HCT116 (cell line): ENCODE results near the gene C1orf159. TPM values are rescaled to one million over a fixed set of nuclear protein-coding genes. Genes with fewer than 3 reads are reported as not detected.

Source experiments
- ATAC-seq: fragments of 200-7000 bp; cut with Tn5 transposase; 2 replicates; pipeline ENCODE4 v1.9.1; 2020; ENCODE audit warnings: mild to moderate bottlenecking, moderate library complexity
- BruUV-seq: library from RNA; stranded (reverse); fragments of 400-500 nt; replicated peaks from 2 replicates; lab custom pipeline; 2021; lab: Mats Ljungman, UMichigan
- CTCF ChIA-PET: fragments of 300-600 bp; sonication (Branson Sonifier 250); formaldehyde crosslinking; loops from one replicate; lab custom pipeline; 2021; ENCODE audit warnings: antibody characterized with exemption; lab: Charles Lee
- POLR2A ChIA-PET: fragments of 300-600, 350-600 bp; sonication (Branson Sonifier 250); formaldehyde crosslinking; loops from one replicate; lab custom pipeline; 2021; ENCODE audit warnings: antibody characterized with exemption; lab: Charles Lee
- RAD21 ChIA-PET, 2 experiments: fragments of 300-600 bp; sonication (Branson Sonifier 250); formaldehyde crosslinking; loops; one replicate each; lab custom pipeline; 2023; ENCODE audit warnings: low total read pairs in 2 of 2; ENCODE audit not compliant: uncharacterized antibody in 2 of 2, unreplicated experiment in 2 of 2, low non-redundant PET in 1 of 2; lab: Charles Lee
- DNase-seq: peaks from one replicate; pipeline ENCODE4 v3.0.0-alpha.2; 2010; ENCODE audit warnings: low read depth, low spot score
- H2AFZ ChIP-seq: fragments of 200-600 bp; shearing (Covaris generic), sonication (generic); 2 replicates; pipeline ENCODE4 v1.6.1; 2017; ENCODE audit warnings: low read depth, mixed run types, mixed read lengths, antibody characterized with exemption, low read length; ENCODE audit not compliant: poor library complexity, severe bottlenecking
- H3K27ac ChIP-seq: 2 replicates; pipeline ENCODE4 v1.5.1; 2012; ENCODE audit warnings: low read depth, low read length
- H3K27me3 ChIP-seq: fragments of 200-600 bp; sonication (generic); 2 replicates; pipeline ENCODE4 v1.6.1; 2016; ENCODE audit warnings: mixed run types, low read length, mixed read lengths; ENCODE audit not compliant: insufficient read depth
- H3K36me3 ChIP-seq, 2 experiments: fragments of 200-500 bp in 1 of 2; fragments of 200-600 bp in 1 of 2; sonication (Bioruptor generic) in 1 of 2; sonication (generic) in 1 of 2; 2 replicates each; pipeline versions ENCODE4 v1.5.1 to v1.6.1; 2014 to 2016; ENCODE audit warnings: low read length in 2 of 2, inconsistent platforms in 1 of 2, mixed read lengths in 1 of 2, mixed run types in 1 of 2; ENCODE audit not compliant: insufficient read depth in 2 of 2, control insufficient read depth in 1 of 2
- H3K4me1 ChIP-seq, 2 experiments: fragments of 200-600 bp in 1 of 2; sonication (generic) in 1 of 2; 2 replicates each; pipeline versions ENCODE4 v1.5.1 to v1.6.1; 2012 to 2017; ENCODE audit warnings: low read length in 2 of 2, inconsistent platforms in 1 of 2, mild to moderate bottlenecking in 1 of 2, mixed read lengths in 1 of 2, mixed run types in 1 of 2, moderate library complexity in 1 of 2; ENCODE audit not compliant: insufficient read depth in 2 of 2, control insufficient read depth in 1 of 2
- H3K4me2 ChIP-seq: fragments of 200-600 bp; sonication (generic); 2 replicates; pipeline ENCODE4 v1.6.1; 2017; ENCODE audit warnings: mixed run types, low read length, mixed read lengths
- H3K4me3 ChIP-seq, 2 experiments: fragments of 200-600 bp in 1 of 2; sonication (generic) in 1 of 2; replicated peaks in 1 of 2; 2 replicates each; pipeline ENCODE4 v1.5.1; 2011 to 2016; ENCODE audit warnings: low read length in 2 of 2, control low read depth in 1 of 2, low read depth in 1 of 2, mild to moderate bottlenecking in 1 of 2, mixed read lengths in 1 of 2, mixed run types in 1 of 2
- H3K79me2 ChIP-seq: fragments of 200-600 bp; sonication (generic); 2 replicates; pipeline ENCODE4 v1.6.1; 2017; ENCODE audit warnings: mild to moderate bottlenecking, mixed run types, low read length, moderate library complexity, mixed read lengths; ENCODE audit not compliant: insufficient read depth
- H3K9ac ChIP-seq: fragments of 200-600 bp; sonication (generic); 2 replicates; pipeline ENCODE4 v1.6.1; 2016; ENCODE audit warnings: low read length, mixed read lengths
- H3K9me2 ChIP-seq: fragments of 200-600 bp; sonication (generic), shearing (Covaris generic); 2 replicates; pipeline ENCODE4 v1.6.1; 2017; ENCODE audit warnings: mixed run types, mild to moderate bottlenecking, moderate library complexity; ENCODE audit not compliant: insufficient read depth
- H3K9me3 ChIP-seq, 2 experiments: fragments of 200-500 bp in 1 of 2; fragments of 200-600 bp in 1 of 2; sonication (Bioruptor generic) in 1 of 2; sonication (generic) in 1 of 2; 2 replicates each; pipeline ENCODE4 v1.6.1; 2014 to 2017; ENCODE audit warnings: low read length in 2 of 2, mixed read lengths in 2 of 2, inconsistent platforms in 1 of 2, low read depth in 1 of 2, mild to moderate bottlenecking in 1 of 2, mixed run types in 1 of 2, moderate library complexity in 1 of 2; ENCODE audit not compliant: control insufficient read depth in 1 of 2, insufficient read depth in 1 of 2
- H4K20me1 ChIP-seq: fragments of 200-600 bp; sonication (generic), shearing (Covaris generic); 2 replicates; pipeline ENCODE4 v1.6.1; 2017; ENCODE audit warnings: mixed run types, mild to moderate bottlenecking, moderate library complexity; ENCODE audit not compliant: insufficient read depth
- EGR1 ChIP-seq: IDR thresholded peaks from 2 replicates; pipeline ENCODE4 v1.6.1; 2012; ENCODE audit warnings: low read depth
- EZH2 ChIP-seq: fragments of 200-600 bp; sonication (generic); IDR thresholded peaks from 2 replicates; pipeline ENCODE4 v1.6.1; 2017; ENCODE audit warnings: antibody characterized with exemption, mixed run types
- JUND ChIP-seq: IDR thresholded peaks from 2 replicates; pipeline ENCODE4 v1.6.1; 2012
- POLR2A ChIP-seq: IDR thresholded peaks from 2 replicates; pipeline ENCODE4 v1.7.0; 2011; ENCODE audit warnings: borderline replicate concordance; ENCODE audit not compliant: insufficient read depth, insufficient read length; ENCODE audit errors: extremely low read depth
- POLR2AphosphoS5 ChIP-seq: IDR thresholded peaks from 2 replicates; pipeline ENCODE4 v1.6.1; 2011; ENCODE audit warnings: mild to moderate bottlenecking, low read depth, low read length, moderate library complexity
- YY1 ChIP-seq: IDR thresholded peaks from 2 replicates; pipeline ENCODE4 v1.6.1; 2011; ENCODE audit warnings: low read length, low read depth, moderate library complexity, mild to moderate bottlenecking; ENCODE audit not compliant: insufficient replicate concordance; ENCODE audit errors: extremely low read depth
- ZNF274 ChIP-seq: fragments of 200-500 bp; sonication (Bioruptor generic); IDR thresholded peaks from 2 replicates; pipeline ENCODE4 v1.6.1; 2014; ENCODE audit warnings: mild to moderate bottlenecking, low read depth, low read length, inconsistent platforms
- intact Hi-C: fragments of 100-400 bp; cut with micrococcal nuclease; formaldehyde crosslinking; loops from 2 replicates; pipeline ENCODE4 v1.10.0; 2022
- total RNA-seq: library from RNA; stranded (reverse); gene quantifications from one replicate; pipeline ENCODE4 v1.2.1, GENCODE V29; 2021; ENCODE audit not compliant: unreplicated experiment
- TF ChIP-seq, protein P1 (sequence below): IDR thresholded peaks from 2 replicates; pipeline ENCODE4 v1.6.1; 2012

The C1orf159 gene
- total RNA-seq, 1 experiment from 2014 or later, result 22.7 TPM

DNA sequence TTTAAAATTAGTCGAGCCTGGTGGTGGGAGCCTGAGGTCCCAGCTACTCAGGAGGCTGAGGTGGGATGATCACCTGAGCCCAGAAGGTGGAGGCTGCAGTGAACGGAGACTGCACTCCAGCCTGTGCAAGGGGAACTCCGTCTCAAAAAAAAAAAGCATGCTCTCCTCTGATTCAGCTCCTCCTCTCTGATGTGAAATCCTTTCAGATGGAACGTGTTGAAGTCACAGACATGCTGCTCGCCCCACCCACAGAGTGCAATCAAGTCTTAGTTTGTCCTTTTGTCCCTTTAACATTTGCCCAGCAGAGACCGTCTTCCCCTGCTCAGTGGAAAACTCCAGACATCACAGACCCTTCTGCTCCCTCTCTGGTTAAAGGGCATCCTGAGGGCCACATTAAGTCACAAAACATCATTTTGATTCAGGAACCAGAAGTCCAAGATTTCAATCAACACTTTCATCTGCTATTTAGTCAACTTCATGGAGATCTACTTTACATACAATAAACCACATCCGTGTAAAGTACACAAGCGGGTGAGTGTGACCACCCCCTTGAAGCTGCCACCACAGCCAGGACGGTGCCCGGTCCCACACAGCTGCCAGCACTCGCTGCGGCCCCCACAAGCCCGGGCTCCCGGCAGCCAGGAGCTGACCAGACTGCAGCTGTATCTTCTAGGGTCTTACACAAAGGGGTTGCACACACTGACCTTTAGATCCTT, 22.8 kb downstream of the C1orf159 start:
- no peak overlapping the region for H3K27ac ChIP-seq
- intact Hi-C loops, result no loop called here
- H2AFZ ChIP-seq, result no peak overlapping the region
- ATAC-seq (no peak), DNase-seq (no peak)
- no TSS peak for BruUV-seq
- ChIA-PET POLR2A (no interaction called here), RAD21 (no interaction called here), CTCF (no interaction called here)
- H3K9me3 ChIP-seq, result no peaks in the 10 kb centered on the region
- no peaks in the 10 kb centered on the region for H3K27me3 ChIP-seq
- H3K79me2 ChIP-seq, result no peaks in the 10 kb centered on the region
- H3K36me3 ChIP-seq, result no peaks in the 10 kb centered on the region
- no peak overlapping the region for H3K4me3 ChIP-seq
- no peaks in the 10 kb centered on the region for H3K9me2 ChIP-seq
- H4K20me1 ChIP-seq, result no peaks in the 10 kb centered on the region
- no peaks in the 10 kb centered on the region; a peak in 1 of 4 replicates for H3K4me1 ChIP-seq
- H3K4me2 ChIP-seq, result no peak overlapping the region
- no peak for TF ChIP-seq YY1
- TF ChIP-seq ZNF274, result no peak
- TF ChIP-seq, protein P1, sequence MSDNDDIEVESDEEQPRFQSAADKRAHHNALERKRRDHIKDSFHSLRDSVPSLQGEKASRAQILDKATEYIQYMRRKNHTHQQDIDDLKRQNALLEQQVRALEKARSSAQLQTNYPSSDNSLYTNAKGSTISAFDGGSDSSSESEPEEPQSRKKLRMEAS, result no peak
- TF ChIP-seq EZH2, result no peak
- H3K9ac ChIP-seq, result no peak overlapping the region

DNA sequence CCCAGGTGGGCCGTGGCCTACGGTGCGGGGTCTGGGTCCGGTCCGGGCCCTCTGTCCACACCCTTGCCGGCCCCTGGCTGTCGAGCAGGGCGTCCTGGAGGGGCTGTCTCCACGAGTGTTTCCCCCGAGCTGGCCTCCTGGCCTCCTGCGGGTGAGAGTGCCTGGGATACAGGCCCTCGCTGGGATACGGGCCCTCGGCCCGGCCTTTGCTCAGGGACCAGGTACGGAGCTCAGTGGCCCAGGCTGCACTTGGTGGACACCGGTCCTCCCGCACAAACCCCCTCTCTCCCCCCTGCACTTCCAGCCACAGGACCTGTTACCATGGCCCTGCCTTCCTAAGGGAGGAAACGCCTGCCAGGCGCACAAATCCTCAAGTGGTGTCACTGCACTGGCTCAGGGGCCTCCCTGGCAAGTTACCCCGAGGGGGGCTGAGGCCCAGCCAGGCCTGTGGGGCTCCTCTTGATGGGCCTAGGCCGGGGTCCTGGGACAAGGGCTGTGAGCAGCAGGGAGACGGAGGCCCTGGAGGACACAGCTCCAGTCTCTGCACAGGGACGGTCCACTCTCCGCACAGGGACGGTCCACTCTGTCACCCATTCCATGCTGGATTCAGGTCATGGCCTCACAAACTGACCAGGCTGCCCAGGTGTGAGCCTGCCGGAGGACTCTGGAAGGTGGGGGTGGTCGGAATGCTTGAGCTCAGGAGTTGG, 23.6 kb downstream of the C1orf159 start:
- POLR2A ChIA-PET, result no interaction called here
- BruUV-seq, result no TSS peak

More for the DNA sequence above, 23.6 kb downstream of the C1orf159 start:
- Histone ChIP-seq H3K4me3 (no peak overlapping the region), H3K4me1 (no peaks in the 10 kb centered on the region; a peak in 1 of 4 replicates), H3K27me3 (no peaks in the 10 kb centered on the region), H3K79me2 (no peaks in the 10 kb centered on the region), H3K9me2 (no peaks in the 10 kb centered on the region), H3K36me3 (no peaks in the 10 kb centered on the region), H2AFZ (no peak overlapping the region), H3K9me3 (no peaks in the 10 kb centered on the region), H3K9ac (no peak overlapping the region), H3K4me2 (no peak overlapping the region), H3K27ac (no peak overlapping the region), H4K20me1 (no peaks in the 10 kb centered on the region)
- ATAC-seq (no peak), DNase-seq (no peak)
- RAD21 ChIA-PET, result no interaction called here
- CTCF ChIA-PET, result no interaction called here
- no peak for TF ChIP-seq POLR2A
- no peak for TF ChIP-seq EGR1
- TF ChIP-seq ZNF274, result no peak
- no peak for TF ChIP-seq POLR2AphosphoS5
- TF ChIP-seq, protein P1, result no peak
- no peak for TF ChIP-seq JUND
- intact Hi-C loops, result no loop called here
